Stimulated activated CD4-positive, alpha-beta T cell treated with anti-CD3 and anti-CD28 coated beads, Interleukin-15, amount 100 ng/mL, for 24 hours (primary cell): ENCODE data around the gene SMTN.
A peak's percentile ranks its signal among the peaks of the same experiment; 100 is the strongest.
"Not testable (repeated sequence)": the region's sequence is repeated elsewhere in the genome, so short reads cannot be mapped to it uniquely, and the experiment has no call there.

Source experiments
- DNase-seq: peaks from one replicate; pipeline ENCODE4 v3.0.0-alpha.2; 2020

SMTN gene

DNA sequence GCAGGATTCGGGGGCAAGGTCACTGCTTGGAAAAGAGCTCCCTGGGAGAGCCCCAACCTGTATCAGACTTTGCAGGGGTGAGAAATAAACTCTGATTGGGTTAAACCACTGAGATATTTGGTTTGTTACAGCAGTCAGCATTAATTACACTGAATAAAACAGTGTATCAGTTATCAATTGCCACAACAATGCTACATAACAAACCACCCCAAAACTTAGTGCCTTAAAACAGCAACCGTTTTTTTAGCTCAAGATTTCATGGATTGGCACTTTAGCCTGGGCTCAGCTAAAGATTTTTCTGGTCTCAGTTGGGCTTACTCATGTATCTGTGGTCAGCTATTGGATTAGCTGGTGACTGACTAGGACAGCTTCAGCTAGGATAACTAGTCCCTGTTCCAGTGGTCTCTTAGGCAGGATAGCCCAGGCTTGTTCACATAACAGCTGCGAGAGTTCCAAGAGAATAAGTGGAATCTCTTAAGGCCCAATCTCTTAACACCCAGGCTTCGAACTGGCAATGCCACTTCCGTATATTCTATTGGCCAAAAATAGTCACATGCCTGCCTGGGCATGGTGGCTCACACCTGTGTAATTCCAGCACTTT is 7.5 kb upstream of the SMTN start:
- DNase-seq = not testable (repeated sequence)

DNA sequence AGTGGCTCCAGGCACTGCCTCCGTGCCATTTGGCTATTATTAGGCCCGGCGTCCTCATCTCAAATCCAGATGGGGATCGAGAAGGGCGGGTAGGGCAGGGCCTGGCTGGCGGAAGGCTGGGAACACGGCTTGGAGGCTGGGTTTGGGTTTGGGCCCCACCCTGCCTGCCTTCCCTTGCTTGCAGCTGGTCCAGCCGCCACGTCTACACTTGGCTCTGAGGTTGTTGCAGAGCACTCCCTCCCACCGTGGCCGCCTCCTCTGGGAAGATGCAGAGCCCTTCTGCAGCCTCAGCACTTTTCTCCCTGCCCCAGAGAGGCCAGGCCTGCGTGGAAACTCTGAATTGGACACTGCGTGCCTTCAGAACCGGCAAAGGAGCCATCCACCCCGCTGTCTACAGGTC is 5.2 kb upstream of the SMTN start:
- DNase-seq = no peak

DNA sequence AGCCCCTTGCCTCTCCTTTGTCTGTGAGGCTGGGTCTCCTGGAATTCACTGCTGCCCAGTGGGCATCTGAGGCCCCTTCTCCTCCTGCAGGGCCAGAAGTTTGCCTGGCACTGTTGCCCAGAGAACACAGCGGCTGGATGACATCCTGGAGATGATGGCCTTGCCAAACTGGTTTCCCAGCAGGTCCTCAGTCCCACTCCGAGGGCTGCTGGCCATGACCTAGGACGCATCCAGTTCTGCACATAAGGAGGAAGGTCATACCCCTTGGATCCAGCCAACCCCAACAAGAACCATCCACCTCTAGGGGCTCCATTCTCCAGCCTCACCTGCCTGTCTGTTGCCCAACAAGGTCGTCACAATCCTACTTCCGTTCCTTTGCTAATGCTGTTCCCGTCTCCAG is 3.4 kb upstream of the SMTN start:
- DNase-seq = no peak

DNA sequence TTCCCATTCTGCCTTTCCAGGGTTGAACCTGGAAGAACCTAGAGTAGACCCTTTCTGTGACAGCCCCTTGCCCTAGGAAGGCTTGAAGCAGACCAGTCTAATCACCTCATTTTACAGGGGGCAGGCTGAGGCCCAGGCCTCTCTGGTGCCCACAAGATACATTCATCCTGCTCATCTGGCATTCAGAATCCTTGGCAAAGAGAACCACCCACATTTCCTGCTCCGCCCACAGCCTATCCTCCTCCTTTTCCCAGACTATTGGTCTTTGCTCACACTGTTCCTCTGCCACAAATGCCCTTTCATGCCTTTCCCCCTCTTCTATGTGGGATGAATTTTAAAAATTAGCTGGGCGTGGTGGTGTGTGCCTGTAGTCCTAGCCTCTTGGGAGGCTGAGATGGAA is 2.7 kb upstream of the SMTN start:
- not testable (repeated sequence) for DNase-seq

DNA sequence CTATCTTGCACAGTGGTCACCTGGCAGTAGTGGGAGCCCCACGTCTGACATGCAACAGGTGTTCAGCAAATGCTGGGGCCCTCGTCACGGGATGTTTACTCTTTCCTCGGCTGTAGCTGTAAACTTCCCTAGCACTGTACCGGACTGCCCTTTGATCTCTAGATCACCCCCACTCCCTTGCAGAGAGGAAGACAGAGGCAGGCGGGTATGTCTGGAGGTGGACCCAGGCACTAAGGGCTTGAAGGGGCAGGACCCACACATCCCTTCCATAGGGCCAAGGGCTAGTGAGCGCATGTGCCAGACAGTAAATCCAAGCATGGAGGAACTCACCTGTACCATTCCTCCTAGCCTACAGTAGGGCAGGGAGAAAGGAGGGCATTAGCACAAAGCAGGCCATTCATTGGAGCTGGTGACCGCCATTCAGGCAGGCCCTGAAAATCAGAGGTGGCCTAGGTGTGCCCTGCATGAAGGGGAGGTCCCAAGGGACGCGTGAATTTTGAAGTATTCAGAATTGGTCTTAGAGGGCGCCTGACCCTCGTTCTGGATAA is 1.9 kb upstream of the SMTN start:
- no peak for DNase-seq

DNA sequence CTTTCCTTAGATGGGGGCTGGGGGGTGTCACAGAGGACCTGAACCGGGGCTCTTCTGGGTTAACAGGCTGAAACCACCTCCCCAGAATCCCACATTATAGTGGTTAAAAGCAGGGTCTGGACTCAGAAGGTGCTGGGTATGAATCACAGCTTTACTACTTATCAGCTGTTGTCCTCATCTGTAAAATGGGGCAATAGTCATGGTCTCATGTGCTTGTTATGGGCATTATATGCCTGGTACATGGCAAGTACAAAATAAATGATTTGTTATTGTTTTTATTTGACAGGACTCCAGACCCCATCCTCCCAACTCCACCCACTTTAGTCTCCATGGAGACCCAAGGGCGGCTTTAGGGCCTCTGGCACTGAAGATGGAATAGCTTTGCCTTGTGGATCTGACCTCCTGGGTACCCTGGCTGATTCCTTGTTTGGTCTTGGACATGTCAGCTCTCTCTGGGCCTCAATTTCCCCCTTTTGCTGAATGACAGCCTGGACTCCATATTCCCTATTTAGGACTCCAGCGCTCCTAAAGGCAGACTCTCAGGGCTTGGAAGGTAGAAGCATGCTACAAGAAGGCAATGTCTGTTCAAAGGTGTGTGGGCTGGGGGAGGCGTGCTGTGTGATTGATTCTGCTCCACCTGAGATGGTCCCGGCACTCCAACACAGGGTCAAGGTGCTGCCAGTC is 812 bp upstream of the SMTN start:
- DNase-seq = no peak

DNA sequence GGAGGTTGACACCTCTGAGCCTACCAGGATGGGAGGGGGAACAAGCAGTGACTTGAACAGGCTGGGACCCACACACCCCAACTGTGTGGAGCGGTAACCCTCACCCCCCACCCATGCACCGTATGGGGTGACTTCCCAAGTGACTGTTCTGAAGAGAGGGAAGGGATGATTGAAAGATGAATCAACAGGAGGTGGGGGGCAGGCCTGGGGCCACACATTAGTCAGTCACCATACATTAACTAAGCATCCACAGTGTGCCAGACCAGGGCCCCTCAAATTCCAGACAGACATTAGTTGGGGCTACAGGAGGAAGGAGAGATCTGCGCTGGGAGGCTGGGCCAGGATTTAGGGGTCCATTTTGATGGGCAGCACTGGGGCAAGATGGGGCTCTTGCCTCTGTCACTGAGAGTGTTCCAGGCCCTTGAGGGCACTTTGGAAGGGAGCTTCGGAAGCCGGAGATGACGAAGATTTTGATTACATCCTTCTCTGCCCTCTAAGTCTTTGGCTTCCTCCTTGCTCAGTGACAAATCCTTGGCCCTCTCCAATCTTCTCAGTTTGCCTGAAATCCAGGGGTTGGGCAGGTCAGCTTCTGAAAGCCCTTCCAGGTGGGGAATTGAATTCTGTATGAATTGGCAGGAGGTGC is 966 bp downstream of the SMTN start:
- peak; percentile 39 for DNase-seq

DNA sequence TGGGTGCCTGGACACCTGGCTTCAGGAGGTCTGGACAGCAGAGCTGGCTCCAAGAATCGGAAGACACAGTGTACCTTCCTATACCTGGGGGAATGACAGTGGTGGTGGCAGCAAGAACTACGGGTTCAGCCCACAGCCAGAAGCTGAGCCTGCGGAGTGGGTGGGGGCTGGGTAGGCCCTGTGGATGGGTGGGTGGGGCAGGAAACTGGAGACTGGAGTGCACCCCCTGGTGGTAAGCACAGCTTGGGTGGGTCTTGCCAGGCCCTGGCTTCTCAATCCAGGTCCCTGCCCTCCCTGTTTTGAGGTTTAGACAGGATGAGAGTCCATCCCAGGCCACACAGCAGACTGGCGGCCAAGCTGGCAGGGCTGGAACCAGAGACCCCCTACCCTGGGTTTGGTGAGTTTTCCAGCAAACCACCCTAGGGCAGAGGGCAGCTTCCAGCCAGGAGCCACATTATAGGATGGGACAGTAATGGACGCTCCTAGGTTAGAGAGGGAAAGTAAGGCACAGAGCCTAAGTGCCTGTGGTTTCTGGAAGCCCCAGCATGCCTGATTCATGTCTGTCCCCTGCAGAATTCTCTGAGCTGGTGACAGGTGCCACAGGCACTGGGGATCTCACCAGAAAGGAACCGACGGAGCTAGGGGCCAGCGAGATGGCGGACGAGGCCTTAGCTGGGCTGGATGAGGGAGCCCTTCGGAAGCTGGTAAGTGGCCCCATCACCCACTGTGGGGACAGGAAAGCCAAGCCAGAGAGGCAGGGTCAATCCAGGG is 1.7 kb downstream of the SMTN start:
- DNase-seq = peak; percentile 80

DNA sequence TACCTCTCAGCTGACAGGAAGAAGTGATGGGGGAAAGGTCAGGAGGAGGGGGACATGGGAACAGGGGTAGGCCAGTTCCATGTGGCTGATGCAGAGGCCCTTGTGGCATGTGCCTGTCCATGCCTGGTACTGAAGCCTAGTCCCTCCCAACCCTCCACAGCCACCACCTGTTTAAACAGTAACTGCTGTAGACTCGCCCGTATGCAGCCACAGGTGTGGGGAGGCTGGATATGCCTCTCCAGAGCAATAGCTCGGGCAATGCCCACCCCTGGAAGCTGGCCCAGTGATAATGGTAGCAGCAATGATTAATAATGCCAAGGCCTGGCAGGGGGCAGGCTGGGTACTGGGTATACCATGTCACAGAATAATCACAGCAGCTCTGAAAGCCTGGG is 2.3 kb downstream of the SMTN start:
- DNase-seq = no peak

DNA sequence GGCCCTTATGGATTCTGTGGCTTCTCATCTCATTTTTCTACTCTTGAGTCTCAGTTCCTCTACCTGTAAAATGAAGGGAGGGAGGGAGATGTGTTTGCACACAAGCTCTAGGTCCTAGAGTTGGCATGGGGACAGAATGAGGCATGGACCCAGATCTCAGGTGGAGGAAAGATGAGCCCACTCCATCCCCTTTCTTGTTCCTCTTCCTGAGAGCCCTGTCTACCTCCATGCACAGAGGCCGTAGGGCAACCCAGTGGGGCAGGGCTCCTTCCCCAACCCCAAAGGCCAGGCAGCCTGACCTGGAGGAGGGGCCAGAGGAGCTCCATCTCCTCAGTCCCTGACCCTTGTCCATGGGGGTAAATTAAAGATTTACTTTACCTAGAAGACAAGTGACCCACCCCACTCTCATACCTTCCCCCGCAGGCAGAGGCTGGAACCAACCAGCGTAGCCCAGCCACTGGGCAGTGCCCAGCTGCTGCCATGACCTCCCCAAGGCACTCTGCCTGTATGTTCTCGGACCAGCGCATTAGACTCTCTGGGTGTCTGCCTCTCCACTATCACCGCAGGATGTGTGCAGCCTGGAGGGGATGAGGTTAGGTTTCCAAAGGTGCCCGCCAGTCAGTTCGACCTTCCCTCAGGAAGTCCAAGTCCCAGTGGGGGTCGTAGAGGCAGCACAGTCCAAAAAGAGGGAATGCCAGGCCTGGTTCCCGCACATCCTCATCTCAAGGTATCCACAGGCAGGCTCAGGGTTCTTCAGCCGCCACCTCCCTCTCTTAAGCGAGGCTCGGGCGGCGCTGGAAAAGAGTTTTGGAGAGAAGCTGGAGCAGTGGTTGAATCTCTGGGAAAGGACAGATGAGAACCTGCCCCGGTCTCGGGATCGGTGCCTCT is 3.0 kb downstream of the SMTN start:
- DNase-seq = peak; percentile 33

DNA sequence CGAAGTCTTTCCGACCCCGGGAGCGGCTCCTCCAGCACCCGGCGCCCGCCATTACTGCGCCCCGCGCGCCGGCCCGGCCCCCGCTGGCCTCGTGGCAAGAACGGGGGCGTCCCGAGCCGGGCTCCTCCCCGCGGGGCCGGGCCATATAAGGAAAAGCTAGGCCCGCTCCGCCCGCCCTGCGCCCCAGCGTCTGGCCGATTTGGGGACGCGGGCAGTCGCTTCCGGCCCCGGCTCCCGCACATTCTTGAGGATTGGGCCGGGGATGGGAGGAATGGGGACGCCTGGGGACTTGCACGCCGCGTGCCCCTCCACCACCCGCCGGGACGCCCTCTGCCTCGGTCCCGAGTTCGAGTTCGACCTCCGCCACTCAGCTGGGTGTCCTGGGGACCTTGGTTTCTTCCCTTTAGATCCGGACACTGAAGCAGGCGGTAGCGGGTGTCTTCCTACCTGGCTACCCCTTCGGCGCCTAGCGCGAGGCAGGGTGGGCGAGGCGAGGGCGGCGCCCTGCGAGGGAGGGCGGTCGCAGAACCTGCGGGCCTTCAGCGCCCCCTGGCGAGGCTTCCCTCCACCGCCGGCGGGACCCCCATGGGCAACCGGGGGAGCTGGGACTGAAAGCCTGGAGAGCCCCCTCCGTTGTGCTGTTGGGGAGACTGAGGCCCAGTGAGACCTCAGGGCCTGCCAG is 3.8 kb downstream of the SMTN start:
- peak; percentile 95 for DNase-seq

DNA sequence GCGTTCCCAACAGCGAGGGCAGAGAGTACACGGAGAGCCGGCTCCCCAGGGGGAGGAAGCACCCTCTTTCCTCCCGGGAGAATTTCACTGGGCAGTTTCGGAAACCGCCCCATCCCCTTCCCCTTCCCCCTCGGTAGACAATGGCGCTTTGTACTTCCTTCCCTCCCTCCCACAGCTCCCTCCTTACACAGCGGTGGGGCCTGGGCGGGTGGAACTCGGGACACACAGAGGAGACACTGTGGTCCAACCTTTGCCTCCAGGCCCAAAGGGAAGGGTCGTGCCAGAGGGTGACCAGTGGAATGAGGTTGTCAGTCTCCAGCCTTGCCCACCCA is 4.3 kb downstream of the SMTN start:
- DNase-seq = no peak

DNA sequence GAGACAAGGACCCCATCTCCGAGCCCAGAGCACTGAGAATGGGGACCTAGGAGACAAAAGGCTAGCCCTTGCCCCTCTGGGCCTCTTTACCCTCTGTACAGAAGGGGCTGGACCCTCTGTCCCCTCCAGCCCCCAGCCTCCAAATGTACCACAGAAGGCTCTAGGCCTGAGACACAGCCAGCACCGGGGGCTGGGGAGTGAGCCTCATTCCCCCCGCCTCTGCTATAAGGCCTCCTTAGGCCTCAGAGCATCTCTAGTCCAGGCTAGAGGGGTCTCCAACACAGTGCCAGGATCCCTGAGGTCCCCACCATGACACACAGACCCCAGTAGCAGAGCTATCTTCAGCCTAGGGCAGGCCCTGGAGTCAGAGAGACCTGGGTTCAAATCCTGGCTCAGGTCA is 4.8 kb downstream of the SMTN start:
- DNase-seq = no peak

DNA sequence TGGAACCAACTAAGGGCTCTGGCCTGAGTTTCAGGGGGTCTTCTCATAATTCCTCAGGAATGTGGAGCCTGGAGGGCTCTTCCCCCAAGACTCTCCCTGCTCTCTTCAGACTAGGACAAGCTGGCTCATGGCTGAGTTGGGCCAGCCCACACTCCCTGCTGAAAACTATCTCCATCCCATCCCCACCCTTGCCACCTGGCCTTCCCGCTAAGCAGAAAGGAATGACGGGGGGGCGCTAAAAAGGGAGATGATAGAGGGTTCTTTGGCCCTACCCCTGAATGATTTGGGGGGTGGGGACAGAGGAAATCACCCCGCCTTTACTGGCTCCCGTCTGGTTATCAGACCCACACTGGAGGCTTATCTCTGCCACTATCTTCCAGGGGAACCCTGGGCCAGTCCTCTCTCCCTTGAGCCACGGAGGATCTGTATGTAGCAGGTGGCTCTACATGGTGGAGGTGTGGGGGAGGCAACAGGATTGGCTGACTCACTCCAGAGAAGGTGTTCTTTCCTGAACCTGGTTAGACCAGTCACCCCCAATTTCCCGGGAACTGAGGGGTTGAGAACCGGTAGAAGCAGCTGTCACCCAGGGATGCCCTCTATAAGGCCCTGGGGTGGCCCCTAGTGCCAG is 5.7 kb downstream of the SMTN start:
- no peak for DNase-seq

DNA sequence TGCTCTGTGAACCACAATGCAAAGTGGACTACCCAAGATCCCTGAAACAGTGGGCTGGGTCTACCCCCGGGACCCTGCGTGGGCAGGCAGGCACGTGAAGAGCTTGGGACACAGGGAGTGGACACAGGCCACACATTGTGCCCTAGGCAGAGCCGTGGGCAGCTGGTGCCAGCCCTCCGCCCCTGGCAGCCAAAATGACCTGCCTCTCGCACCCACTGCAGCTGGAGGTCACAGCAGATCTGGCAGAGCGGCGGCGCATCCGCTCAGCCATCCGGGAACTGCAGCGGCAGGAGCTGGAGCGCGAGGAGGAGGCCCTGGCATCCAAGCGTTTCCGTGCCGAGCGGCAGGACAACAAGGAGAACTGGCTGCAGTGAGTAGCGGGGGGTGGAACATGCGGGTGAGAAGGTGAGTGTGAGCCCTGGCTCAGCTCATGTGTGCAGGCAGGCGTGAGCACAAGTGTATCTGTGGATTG is 6.7 kb downstream of the SMTN start:
- DNase-seq = no peak

DNA sequence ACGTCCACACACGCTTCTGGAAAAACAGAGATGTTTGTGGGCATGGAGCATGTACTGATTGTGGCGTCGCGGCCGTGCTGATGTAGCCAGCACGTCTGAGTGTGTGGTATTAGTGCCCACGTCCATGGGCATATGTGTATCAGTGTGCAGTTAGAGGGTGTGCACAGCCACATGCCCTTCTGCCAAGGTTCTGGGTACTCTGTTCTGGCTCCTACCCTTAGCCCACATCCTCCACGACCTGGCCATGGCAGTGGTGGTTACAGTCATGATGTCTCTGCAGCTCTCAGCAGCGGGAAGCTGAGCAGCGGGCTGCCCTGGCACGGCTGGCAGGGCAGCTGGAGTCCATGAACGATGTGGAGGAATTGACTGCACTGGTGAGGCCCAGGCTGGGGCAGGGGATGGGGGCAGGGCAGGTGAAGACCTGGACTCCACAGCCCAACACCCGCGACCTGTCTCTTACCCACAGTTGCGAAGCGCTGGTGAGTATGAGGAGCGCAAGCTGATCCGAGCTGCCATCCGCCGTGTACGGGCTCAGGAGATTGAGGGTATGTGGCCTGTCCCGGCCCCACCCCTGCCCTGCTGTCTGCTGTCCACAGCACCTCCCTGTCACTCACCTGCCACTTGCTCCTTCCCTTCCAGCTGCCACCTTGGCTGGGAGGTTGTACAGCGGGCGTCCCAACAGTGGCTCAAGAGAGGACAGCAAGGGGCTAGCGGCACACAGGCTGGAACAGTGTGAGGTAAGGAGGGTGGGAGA is 7.3 kb downstream of the SMTN start:
- DNase-seq = no peak

DNA sequence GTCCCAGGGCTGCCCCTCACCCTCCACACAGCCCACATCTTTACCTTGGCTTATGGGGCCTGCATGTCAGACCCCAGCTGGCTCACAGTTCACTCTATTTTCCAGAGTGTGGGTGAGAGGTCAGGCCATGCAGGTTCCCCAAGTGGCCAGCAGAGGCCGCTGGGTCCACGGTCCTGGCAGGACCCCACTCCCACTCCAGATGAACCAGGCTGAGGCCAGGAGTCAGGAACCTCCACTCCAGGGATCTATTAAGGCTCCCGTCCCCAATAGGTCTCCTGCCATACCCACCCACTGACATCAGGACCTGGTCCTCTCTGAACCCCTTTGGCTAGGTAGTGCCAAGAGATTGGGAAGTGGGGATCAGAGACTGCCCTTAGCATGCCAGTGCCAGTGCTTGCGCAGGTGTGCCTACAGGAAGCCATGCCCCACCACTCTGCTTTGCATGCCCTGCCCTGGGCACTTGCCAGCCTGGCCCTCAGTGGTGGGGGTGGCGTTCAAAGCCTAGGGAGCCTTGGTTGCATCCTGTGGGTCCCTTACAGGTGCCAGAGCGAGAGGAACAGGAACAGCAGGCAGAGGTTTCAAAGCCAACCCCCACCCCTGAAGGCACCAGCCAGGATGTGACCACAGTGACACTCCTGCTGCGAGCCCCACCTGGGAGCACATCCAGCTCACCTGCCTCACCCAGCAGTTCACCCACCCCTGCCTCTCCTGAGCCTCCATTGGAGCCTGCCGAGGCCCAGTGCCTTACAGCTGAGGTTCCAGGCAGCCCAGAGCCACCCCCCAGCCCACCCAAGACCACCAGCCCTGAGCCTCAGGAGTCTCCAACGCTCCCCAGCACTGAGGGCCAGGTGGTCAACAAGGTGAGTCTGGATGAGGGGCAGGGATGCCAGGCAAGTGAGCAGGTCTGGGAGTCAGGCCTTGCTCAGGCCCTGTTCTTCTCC is 8.3 kb downstream of the SMTN start:
- peak; percentile 47 for DNase-seq

DNA sequence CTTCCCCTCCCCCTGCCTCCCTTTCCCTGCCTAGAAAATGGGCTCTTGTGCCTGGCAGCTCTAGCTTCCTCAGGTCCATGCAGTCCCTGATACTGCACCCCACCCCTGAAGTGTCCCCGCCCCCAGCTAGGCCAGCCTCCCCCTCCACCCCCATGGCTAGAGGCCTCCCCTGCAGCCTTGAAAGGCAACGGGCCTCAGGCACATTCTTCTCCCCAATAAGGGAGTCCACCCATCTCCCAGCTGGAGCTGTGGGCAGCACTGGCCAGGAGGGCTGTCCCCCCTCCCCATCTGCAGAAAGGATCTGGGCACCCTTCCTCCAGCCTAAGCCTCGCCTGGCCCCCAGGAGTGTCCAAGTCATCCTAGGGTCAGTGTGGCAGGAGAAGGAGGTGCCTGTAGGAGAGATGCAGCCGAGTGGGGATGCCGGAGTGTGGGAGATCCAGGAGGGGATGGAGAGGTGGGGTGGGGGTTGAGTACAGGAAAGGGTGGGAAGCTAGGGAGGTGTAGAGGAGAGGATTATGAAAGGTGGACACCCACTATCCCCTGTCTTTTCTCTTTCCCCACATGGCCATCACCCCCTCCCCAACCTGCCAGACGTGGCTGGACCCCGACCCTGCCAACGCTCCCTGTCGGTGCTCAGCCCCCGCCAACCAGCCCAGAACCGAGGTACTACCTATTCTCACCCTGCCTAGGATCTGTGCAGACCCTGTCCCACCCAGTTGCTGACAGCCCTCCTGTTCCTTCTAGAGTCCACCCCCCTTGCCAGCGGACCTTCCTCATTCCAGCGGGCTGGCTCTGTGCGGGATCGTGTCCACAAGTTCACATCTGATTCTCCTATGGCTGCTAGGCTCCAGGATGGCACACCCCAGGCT is 9.3 kb downstream of the SMTN start:
- DNase-seq = no peak
